HG03457 (cell line): ENCODE data around the gene MTIF2.
"Not testable (repeated sequence)": the region's sequence is repeated elsewhere in the genome, so short reads cannot be mapped to it uniquely, and the experiment has no call there.

ENCODE experiments used
- ATAC-seq: cut with Tn5 transposase; IDR thresholded peaks from one replicate; pipeline ENCODE4 v1.9.1; 2021; ENCODE audit warnings: moderate number of reproducible peaks; ENCODE audit not compliant: unreplicated experiment

The MTIF2 gene, protein sequence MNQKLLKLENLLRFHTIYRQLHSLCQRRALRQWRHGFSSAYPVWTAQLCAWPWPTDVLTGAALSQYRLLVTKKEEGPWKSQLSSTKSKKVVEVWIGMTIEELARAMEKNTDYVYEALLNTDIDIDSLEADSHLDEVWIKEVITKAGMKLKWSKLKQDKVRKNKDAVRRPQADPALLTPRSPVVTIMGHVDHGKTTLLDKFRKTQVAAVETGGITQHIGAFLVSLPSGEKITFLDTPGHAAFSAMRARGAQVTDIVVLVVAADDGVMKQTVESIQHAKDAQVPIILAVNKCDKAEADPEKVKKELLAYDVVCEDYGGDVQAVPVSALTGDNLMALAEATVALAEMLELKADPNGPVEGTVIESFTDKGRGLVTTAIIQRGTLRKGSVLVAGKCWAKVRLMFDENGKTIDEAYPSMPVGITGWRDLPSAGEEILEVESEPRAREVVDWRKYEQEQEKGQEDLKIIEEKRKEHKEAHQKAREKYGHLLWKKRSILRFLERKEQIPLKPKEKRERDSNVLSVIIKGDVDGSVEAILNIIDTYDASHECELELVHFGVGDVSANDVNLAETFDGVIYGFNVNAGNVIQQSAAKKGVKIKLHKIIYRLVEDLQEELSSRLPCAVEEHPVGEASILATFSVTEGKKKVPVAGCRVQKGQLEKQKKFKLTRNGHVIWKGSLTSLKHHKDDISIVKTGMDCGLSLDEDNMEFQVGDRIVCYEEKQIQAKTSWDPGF

GRCh38 chr2:55268907-55269644 lies at the start of gene MTIF2:
MTIF2 (minus strand) TSS chr2:55269231; CDS start chr2:55263858, 5,373 bp downstream.
- peak; percentile 84 for ATAC-seq

GRCh38 chr2:55314985-55315384 lies 46.0 kb upstream of the MTIF2 start:
- no peak for ATAC-seq

DNA sequence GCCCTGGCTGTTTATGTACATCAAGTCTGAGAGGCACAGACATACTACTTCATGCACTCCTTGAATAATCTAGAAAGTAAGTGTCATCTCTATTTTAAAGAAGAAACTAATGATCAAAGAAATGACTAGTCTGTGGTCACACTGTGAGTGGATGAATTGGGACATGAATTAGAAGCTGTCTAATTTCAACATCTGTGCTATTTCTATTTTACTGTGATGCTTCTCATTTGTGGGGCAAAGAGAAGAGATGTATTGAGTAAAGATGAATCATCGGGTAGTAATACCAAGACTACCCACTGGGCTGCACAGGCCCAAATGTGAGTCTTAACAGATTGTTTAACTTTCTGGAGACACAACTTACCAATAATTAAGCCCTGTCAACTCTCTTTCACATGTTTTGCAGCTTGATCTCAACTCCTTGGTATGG lies 42.4 kb upstream of the MTIF2 start:
- peak; percentile 89 for ATAC-seq

- no peak for ATAC-seq
Observed at GRCh38 chr2:55309446-55309845, 40.4 kb upstream of the MTIF2 start.

- peak; percentile 78 for ATAC-seq
Observed at GRCh38 chr2:55302241-55302640, 33.2 kb upstream of the MTIF2 start.

GRCh38 chr2:55301277-55301676 lies 32.2 kb upstream of the MTIF2 start:
- ATAC-seq: no peak

- no peak for ATAC-seq
Observed at GRCh38 chr2:55296393-55296792, 27.4 kb upstream of the MTIF2 start.

DNA sequence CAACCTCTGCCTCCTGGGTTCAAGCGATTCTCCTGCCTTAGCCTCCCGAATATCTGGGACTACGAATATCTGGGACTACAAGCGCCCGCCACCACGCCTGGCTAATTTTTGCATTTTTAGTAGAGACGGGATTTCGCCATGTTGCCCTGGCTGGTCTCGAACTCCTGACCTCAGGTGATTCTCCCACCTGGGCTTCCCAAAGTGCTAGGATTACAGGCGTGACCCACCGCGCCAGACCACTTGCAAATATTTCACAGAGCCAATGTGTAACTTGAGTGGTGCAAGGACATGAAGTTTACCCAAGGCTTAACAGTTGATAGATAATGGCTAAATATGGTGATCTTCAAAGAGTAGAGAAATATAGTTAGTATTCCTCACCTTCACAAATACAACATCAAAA lies 14.1 kb upstream of the MTIF2 start:
- ATAC-seq: no peak

DNA sequence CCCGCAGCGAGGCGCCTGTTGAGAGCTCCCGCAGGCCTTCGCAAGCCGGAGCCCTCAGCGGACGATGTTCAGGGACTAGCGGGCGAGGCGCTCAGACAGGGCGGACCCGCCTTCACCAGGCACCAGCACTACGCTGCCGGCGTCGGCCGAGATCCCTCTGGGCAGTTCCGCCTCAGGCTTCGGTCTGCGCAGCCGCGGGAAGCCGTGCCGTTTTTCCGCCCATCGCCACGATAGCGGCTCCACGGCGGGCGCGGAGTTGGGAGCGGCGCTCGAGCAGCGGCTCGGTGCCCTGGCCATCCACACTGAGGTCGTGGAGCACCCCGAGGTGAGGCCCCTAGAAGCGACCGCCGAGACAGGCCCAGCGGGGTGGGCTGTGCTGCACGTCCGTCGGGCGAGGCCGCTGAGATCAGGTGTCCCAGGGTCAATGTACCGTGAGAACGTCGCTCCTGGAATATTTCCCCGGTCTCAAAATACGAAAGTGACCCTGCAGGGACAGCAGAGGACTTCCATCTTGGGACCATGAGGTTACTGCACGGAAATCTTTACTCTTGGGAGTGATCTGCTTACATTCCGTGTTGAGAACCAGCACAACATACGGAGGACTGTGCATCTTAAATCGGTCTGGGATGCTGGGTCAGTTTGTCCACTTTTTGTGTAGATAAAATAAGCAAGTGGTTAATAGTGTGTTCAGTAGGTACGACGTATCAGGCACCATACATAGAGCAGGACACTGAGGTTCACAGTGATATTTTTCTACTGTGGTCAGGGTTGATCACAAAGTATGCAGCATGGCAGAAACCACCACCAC lies 13.3 kb upstream of the MTIF2 start:
- peak; percentile 98 for ATAC-seq

- ATAC-seq: not testable (repeated sequence)
Observed at GRCh38 chr2:55280851-55281546, 12.0 kb upstream of the MTIF2 start.

DNA sequence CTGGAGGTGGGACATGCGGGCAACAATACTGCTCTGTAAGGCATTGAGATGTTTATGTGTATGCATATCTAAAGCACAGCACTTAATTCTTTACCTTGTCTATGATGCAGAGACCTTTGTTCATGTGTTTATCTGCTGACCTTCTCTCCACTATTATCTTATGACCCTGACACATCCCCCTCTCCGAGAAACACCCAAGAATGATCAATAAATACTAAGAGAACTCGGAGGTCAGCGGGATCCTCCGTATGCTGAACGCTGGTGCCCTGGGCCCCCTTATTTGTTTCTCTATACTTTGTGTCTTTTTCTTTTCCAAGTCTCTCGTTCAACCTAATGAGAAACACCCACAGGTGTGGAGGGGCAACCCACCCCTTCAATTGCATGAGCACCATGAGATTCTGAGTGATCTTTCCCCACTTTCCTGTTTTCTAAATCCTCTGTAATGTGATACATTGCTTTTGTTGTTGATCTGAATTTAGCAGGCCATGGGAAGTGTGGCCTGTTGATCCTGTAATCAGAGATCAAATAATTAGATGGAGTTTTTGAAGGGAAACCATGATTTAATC lies 10.9 kb upstream of the MTIF2 start:
- not testable (repeated sequence) for ATAC-seq

GRCh38 chr2:55279214-55279835 lies 10.3 kb upstream of the MTIF2 start:
- not testable (repeated sequence) for ATAC-seq

GRCh38 chr2:55277310-55277709 lies 8.3 kb upstream of the MTIF2 start:
- ATAC-seq: no peak

GRCh38 chr2:55274346-55274745 lies 5.3 kb upstream of the MTIF2 start:
- not testable (repeated sequence) for ATAC-seq

GRCh38 chr2:55269645-55269990 lies 587 bp upstream of the MTIF2 start:
- ATAC-seq: no peak

GRCh38 chr2:55268288-55268906 lies 634 bp downstream of the MTIF2 start:
- ATAC-seq: no peak

GRCh38 chr2:55259586-55259985 lies 9.4 kb downstream of the MTIF2 start:
- not testable (repeated sequence) for ATAC-seq

DNA sequence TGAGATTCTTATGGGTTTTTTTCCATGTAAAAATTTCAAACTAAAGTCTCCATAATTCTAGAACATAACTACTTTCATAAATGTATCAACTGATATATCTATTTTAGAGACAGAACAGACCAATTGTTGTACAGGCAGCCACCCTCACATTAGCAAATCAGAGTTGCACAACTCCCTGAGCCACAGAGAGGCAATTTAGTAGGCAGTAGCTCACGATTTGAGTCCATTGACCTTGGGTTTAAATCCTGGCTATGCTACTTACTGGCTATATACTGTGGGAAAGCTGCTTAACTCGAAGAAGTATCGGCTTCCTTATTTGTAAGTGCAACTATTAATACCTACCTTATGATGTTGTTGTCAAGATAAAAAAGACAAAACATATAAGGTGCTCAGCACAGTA lies 16.2 kb downstream of the MTIF2 start:
- ATAC-seq: no peak

DNA sequence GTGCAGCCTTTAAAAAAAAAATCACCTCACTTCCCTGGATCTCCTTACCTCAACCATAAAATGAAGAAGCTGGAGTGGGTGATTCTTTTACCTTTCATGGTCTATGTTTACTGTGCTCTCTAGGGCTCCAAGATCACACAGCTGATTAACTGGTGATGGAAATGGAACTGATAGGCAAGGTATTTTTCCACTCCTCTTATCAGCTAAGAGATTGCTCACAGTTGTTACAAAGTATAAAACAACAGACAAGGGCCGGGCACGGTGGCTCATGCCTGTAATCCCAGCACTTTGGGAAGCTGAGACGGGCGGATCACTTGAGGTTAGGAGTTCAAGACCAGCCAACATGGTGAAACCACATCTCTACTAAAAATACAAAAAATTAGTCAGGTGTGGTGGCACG lies 22.0 kb downstream of the MTIF2 start:
- no peak for ATAC-seq
